Hepatocyte (in vitro differentiated cells): ENCODE measurements around the gene EREG. TPM values are rescaled to one million over a fixed set of nuclear protein-coding genes. Genes with fewer than 3 reads are reported as not detected.

Experiments
- DNase-seq: peaks from one replicate; pipeline ENCODE4 v3.0.0-alpha.2; 2016; ENCODE audit warnings: low spot score
- H2AFZ ChIP-seq: fragments of 200-600 bp; sonication (generic); 2 replicates; pipeline ENCODE4 v1.6.0; 2016; ENCODE audit warnings: antibody characterized with exemption, mild to moderate bottlenecking
- H3K27ac ChIP-seq: fragments of 200-600 bp; sonication (generic); 2 replicates; pipeline ENCODE4 v1.5.1; 2016; ENCODE audit warnings: mild to moderate bottlenecking
- H3K27me3 ChIP-seq: fragments of 200-600 bp; sonication (generic); 2 replicates; pipeline ENCODE4 v1.6.1; 2016
- H3K36me3 ChIP-seq: fragments of 200-600 bp; sonication (generic); replicated peaks from 2 replicates; pipeline ENCODE4 v1.5.1; 2016; ENCODE audit warnings: low read depth; ENCODE audit not compliant: insufficient read depth
- H3K4me1 ChIP-seq: fragments of 200-600 bp; sonication (generic); 2 replicates; pipeline ENCODE4 v1.5.1; 2016; ENCODE audit warnings: mild to moderate bottlenecking, moderate library complexity; ENCODE audit not compliant: insufficient read depth
- H3K4me2 ChIP-seq: fragments of 200-600 bp; sonication (generic); 2 replicates; pipeline ENCODE4 v1.6.0; 2016
- H3K4me3 ChIP-seq: fragments of 200-600 bp; sonication (generic); 2 replicates; pipeline ENCODE4 v1.5.1; 2016; ENCODE audit warnings: mild to moderate bottlenecking
- H3K79me2 ChIP-seq: fragments of 200-600 bp; sonication (generic); 2 replicates; pipeline ENCODE4 v1.6.0; 2017; ENCODE audit warnings: mild to moderate bottlenecking
- H3K9me2 ChIP-seq: fragments of 200-600 bp; sonication (generic); replicated peaks from 2 replicates; pipeline ENCODE4 v1.6.0; 2017; ENCODE audit warnings: mild to moderate bottlenecking; ENCODE audit not compliant: insufficient read depth
- H3K9me3 ChIP-seq: fragments of 200-600 bp; sonication (generic); 2 replicates; pipeline ENCODE4 v1.5.1; 2016; ENCODE audit warnings: low read depth, mild to moderate bottlenecking
- H4K20me1 ChIP-seq: fragments of 200-600 bp; sonication (generic); 2 replicates; pipeline ENCODE4 v1.6.0; 2016; ENCODE audit warnings: mild to moderate bottlenecking; ENCODE audit not compliant: insufficient read depth, poor library complexity, severe bottlenecking
- EZH2 ChIP-seq: fragments of 200-600 bp; sonication (generic); IDR thresholded peaks from 2 replicates; pipeline ENCODE4 v1.6.1; 2016; ENCODE audit warnings: antibody characterized with exemption, mild to moderate bottlenecking, borderline replicate concordance
- EZH2phosphoT487 ChIP-seq: fragments of 200-600 bp; sonication (generic); IDR thresholded peaks from one replicate; pipeline ENCODE4 v1.6.1; 2018; ENCODE audit warnings: antibody characterized with exemption, mild to moderate bottlenecking, low read depth, moderate library complexity; ENCODE audit not compliant: unreplicated experiment, severe bottlenecking
- WGBS: methylation state at CpG from one replicate; pipeline ENCODE4 v1.1.6; 2016; ENCODE audit warnings: low lambda C conversion rate; ENCODE audit errors: missing lambda C conversion rate; 5-methylcytosine and 5-hydroxymethylcytosine counted together
- polyA plus RNA-seq: library from polyadenylated mRNA; unstranded; fragments of >200 nt; fragmentation: Nextera tagmentation; extraction: Ambion mirVana; gene quantifications from 2 replicates; pipeline ENCODE4 v1.2.1, GENCODE V29; 2016
- total RNA-seq: library from RNA; depleted of rRNA; stranded (reverse); fragments of >200 nt; gene quantifications from 2 replicates; pipeline ENCODE4 v1.2.3, GENCODE V29; 2014
- TF ChIP-seq, protein P1 (sequence below): fragments of 200-600 bp; sonication (generic); IDR thresholded peaks from 2 replicates; pipeline ENCODE4 v1.5.1; 2016; ENCODE audit warnings: antibody characterized with exemption, mild to moderate bottlenecking; ENCODE audit not compliant: poor library complexity

The EREG gene
- total and polyA plus RNA-seq, 2 experiments from 2014 or later, result 4.5 to 18.9 TPM

- WGBS, result 100% methylated on average over 2 of the region's 2 CpGs
- Histone ChIP-seq H4K20me1 (no peaks in the 10 kb centered on the region), H3K4me1 (no peaks in the 10 kb centered on the region), H3K27ac (no peak overlapping the region), H3K36me3 (no peaks in the 10 kb centered on the region), H3K27me3 (no peaks in the 10 kb centered on the region), H3K79me2 (no peaks in the 10 kb centered on the region), H3K9me3 (no peaks in the 10 kb centered on the region), H2AFZ (no peak overlapping the region), H3K9me2 (no peaks in the 10 kb centered on the region), H3K4me3 (no peak overlapping the region), H3K4me2 (no peak overlapping the region)
- TF ChIP-seq EZH2 (no peak), EZH2phosphoT487 (no peak)
- TF ChIP-seq, protein P1, sequence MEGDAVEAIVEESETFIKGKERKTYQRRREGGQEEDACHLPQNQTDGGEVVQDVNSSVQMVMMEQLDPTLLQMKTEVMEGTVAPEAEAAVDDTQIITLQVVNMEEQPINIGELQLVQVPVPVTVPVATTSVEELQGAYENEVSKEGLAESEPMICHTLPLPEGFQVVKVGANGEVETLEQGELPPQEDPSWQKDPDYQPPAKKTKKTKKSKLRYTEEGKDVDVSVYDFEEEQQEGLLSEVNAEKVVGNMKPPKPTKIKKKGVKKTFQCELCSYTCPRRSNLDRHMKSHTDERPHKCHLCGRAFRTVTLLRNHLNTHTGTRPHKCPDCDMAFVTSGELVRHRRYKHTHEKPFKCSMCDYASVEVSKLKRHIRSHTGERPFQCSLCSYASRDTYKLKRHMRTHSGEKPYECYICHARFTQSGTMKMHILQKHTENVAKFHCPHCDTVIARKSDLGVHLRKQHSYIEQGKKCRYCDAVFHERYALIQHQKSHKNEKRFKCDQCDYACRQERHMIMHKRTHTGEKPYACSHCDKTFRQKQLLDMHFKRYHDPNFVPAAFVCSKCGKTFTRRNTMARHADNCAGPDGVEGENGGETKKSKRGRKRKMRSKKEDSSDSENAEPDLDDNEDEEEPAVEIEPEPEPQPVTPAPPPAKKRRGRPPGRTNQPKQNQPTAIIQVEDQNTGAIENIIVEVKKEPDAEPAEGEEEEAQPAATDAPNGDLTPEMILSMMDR, result no peak
- DNase-seq, result no peak
Observed at GRCh38 chr4:74387790-74388189, 22.8 kb downstream of the EREG start.

GRCh38 chr4:74389494-74389893 is 24.5 kb downstream of the EREG start:
- Histone ChIP-seq H3K4me2 (no peak overlapping the region), H3K4me3 (no peak overlapping the region), H3K36me3 (no peaks in the 10 kb centered on the region), H4K20me1 (no peaks in the 10 kb centered on the region), H2AFZ (no peak overlapping the region), H3K27me3 (no peaks in the 10 kb centered on the region), H3K27ac (no peak overlapping the region), H3K4me1 (no peaks in the 10 kb centered on the region), H3K9me3 (no peaks in the 10 kb centered on the region), H3K9me2 (no peaks in the 10 kb centered on the region), H3K79me2 (no peaks in the 10 kb centered on the region)
- no peak for DNase-seq
- WGBS, result 100% methylated on average over 1 of the region's 1 CpG
- TF ChIP-seq, protein P1, result no peak
- TF ChIP-seq EZH2phosphoT487, result no peak

- H2AFZ ChIP-seq, result no peak overlapping the region
- no peaks in the 10 kb centered on the region for H3K9me3 ChIP-seq
- WGBS, result 65% methylated on average over 2 of the region's 2 CpGs
- H4K20me1 ChIP-seq, result no peaks in the 10 kb centered on the region
- H3K9me2 ChIP-seq, result no peaks in the 10 kb centered on the region
- no peak for DNase-seq
- TF ChIP-seq EZH2 (no peak), EZH2phosphoT487 (no peak)
- TF ChIP-seq, protein P1, result no peak
- no peaks in the 10 kb centered on the region for H3K4me1 ChIP-seq
- H3K4me3 ChIP-seq, result no peak overlapping the region
- H3K27me3 ChIP-seq, result no peaks in the 10 kb centered on the region
- no peaks in the 10 kb centered on the region for H3K79me2 ChIP-seq
- H3K36me3 ChIP-seq, result no peaks in the 10 kb centered on the region
- no peak overlapping the region for H3K4me2 ChIP-seq
- no peak overlapping the region for H3K27ac ChIP-seq
Observed at GRCh38 chr4:74390677-74391076, 25.7 kb downstream of the EREG start.

GRCh38 chr4:74391346-74391745 is 26.4 kb downstream of the EREG start:
- H3K4me2 ChIP-seq, result no peak overlapping the region
- no peaks in the 10 kb centered on the region for H3K4me1 ChIP-seq
- no peaks in the 10 kb centered on the region for H3K36me3 ChIP-seq
- TF ChIP-seq EZH2 (no peak), EZH2phosphoT487 (no peak)
- TF ChIP-seq, protein P1, result no peak
- DNase-seq, result no peak
- H3K79me2 ChIP-seq, result no peaks in the 10 kb centered on the region
- no peak overlapping the region for H2AFZ ChIP-seq
- H3K9me2 ChIP-seq, result no peaks in the 10 kb centered on the region
- H3K27ac ChIP-seq, result no peak overlapping the region
- H3K4me3 ChIP-seq, result no peak overlapping the region
- no peaks in the 10 kb centered on the region for H3K9me3 ChIP-seq
- no peaks in the 10 kb centered on the region for H4K20me1 ChIP-seq
- no peaks in the 10 kb centered on the region for H3K27me3 ChIP-seq
